ENCODE results near the gene TEF.

TEF gene

DNA sequence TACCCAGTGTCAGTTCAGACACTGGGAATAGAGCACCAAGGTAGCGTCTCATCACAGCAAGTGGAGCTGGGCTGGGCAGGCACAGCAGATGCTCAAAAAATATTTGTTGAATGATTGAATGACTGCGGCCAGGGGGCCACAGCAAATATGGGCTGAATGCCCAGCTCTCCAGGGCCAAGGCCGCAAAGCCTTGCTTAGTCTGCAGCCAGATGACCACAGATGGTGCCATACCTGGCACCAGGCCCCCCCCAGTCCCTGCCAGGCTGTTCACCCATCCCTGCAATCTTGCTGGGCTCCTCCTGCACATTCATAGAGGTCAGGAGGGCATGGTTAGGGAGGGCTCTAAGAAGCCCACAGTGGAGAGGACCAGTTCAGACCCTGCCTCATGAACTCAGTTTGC, 47.5 kb upstream of the TEF start:
- Histone ChIP-seq H3K4me2 (ENCODE audit: insufficient read depth, low read length, poor library complexity, severe bottlenecking) (no peak overlapping the region), H3K36me3 (replicated peaks in 1 of 2; ENCODE audit: control insufficient read depth in 2 of 2, insufficient read depth in 2 of 2, low read length in 2 of 2) (peaks cover 40 to 75% of the 10 kb centered on the region in 2 donors), H3K9me3 (replicated peaks in 1 of 2; ENCODE audit: control insufficient read depth in 2 of 2, insufficient read depth in 1 of 2, low read depth in 1 of 2, low read length in 2 of 2) (no peaks in the 10 kb centered on the region), H2AK5ac (ENCODE audit: low read depth, low read length) (no peak overlapping the region), H2BK120ac (ENCODE audit: low read depth, low read length) (no peak overlapping the region), H2BK12ac (ENCODE audit: low read length) (no peak overlapping the region), H4K91ac (ENCODE audit: low read depth, low read length, poor library complexity) (no peak overlapping the region), H3K4me3 (ENCODE audit: low read length in 2 of 2) (no peak overlapping the region), H3K9ac (ENCODE audit: low read depth, low read length, poor library complexity) (peak overlapping the region; percentile 21), H2BK15ac (ENCODE audit: low read length) (no peak overlapping the region), H2AFZ (ENCODE audit: low read length) (no peak overlapping the region), H3K18ac (ENCODE audit: low read length) (no peak overlapping the region), H4K8ac (ENCODE audit: low read depth, low read length) (no peak overlapping the region), H2BK5ac (ENCODE audit: low read length) (no peak overlapping the region), H3K23ac (ENCODE audit: low read depth, low read length, poor library complexity) (no peak overlapping the region), H3K27me3 (ENCODE audit: control insufficient read depth in 3 of 3, insufficient read depth in 3 of 3, low read depth in 1 of 3, low read length in 3 of 3) (no peaks in the 10 kb centered on the region), H3K14ac (ENCODE audit: low read length) (no peak overlapping the region), H3K4me1 (ENCODE audit: control insufficient read depth in 2 of 2, insufficient read depth in 1 of 2, low read depth in 1 of 2, low read length in 2 of 2) (no peaks in the 10 kb centered on the region), H3K27ac (replicated peaks; ENCODE audit: low read length) (no peak overlapping the region), H3K4ac (ENCODE audit: low read length) (no peak overlapping the region), H3K79me1 (ENCODE audit: low read depth, low read length) (peaks cover 3% of the 10 kb centered on the region)
- no peak for DNase-seq (ENCODE audit: low spot score)
- no CpG with 5 or more reads among the region's 3 CpGs for WGBS, 2 donors (ENCODE audit: extremely low coverage in 2 of 2, insufficient read length in 2 of 2, insufficient replicate concordance in 1 of 2)

DNA sequence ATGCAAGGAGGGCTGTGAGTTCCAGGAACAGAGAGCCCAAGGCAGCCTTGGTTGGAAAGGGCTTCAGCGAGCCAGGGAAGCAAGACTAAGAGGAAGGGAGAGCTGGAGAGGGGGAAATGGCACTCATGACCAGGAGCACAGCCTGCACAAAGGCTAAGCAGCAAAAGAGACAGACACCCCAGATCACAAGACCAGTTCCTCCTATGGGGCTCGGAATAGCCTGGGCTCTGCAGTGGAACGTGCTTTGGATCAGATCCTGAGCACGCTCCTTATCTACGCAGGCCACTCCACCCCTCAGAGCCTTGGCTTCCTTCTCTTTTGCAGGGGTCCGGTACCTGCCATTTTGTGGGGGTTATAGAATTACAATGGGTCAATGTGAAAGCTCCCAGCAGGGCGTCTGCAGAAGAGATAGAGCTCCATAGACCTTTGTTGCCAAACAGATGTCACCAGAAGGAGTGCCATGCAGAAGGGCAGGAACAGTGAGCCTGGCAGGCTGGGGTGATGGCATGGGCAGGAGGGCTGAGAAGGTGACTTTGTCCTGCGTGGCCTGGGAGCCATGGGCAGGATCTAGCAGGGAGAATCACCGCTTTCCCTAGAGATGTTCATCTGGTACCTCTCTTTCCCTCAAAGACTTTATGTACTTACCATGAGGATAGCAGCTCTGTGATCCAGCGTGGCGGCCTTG, 46.6 kb upstream of the TEF start:
- Histone ChIP-seq H2AFZ (ENCODE audit: low read length) (no peak overlapping the region), H2BK12ac (ENCODE audit: low read length) (no peak overlapping the region), H3K4me1 (ENCODE audit: control insufficient read depth in 2 of 2, insufficient read depth in 1 of 2, low read depth in 1 of 2, low read length in 2 of 2) (no peaks in the 10 kb centered on the region), H3K4me2 (ENCODE audit: insufficient read depth, low read length, poor library complexity, severe bottlenecking) (no peak overlapping the region), H3K4me3 (ENCODE audit: low read length in 2 of 2) (no peak overlapping the region), H3K27ac (replicated peaks; ENCODE audit: low read length) (no peak overlapping the region), H3K4ac (ENCODE audit: low read length) (no peak overlapping the region), H3K9ac (ENCODE audit: low read depth, low read length, poor library complexity) (no peak overlapping the region), H3K79me1 (ENCODE audit: low read depth, low read length) (peaks cover 3% of the 10 kb centered on the region), H3K18ac (ENCODE audit: low read length) (no peak overlapping the region), H2BK120ac (ENCODE audit: low read depth, low read length) (no peak overlapping the region), H3K27me3 (ENCODE audit: control insufficient read depth in 3 of 3, insufficient read depth in 3 of 3, low read depth in 1 of 3, low read length in 3 of 3) (no peaks in the 10 kb centered on the region), H3K9me3 (replicated peaks in 1 of 2; ENCODE audit: control insufficient read depth in 2 of 2, insufficient read depth in 1 of 2, low read depth in 1 of 2, low read length in 2 of 2) (no peaks in the 10 kb centered on the region), H2AK5ac (ENCODE audit: low read depth, low read length) (no peak overlapping the region), H2BK5ac (ENCODE audit: low read length) (no peak overlapping the region), H4K91ac (ENCODE audit: low read depth, low read length, poor library complexity) (no peak overlapping the region), H3K36me3 (replicated peaks in 1 of 2; ENCODE audit: control insufficient read depth in 2 of 2, insufficient read depth in 2 of 2, low read length in 2 of 2) (peaks cover 35 to 74% of the 10 kb centered on the region in 2 donors), H3K14ac (ENCODE audit: low read length) (no peak overlapping the region), H2BK15ac (ENCODE audit: low read length) (no peak overlapping the region), H3K23ac (ENCODE audit: low read depth, low read length, poor library complexity) (no peak overlapping the region), H4K8ac (ENCODE audit: low read depth, low read length) (no peak overlapping the region)
- WGBS, 2 donors (ENCODE audit: extremely low coverage in 2 of 2, insufficient read length in 2 of 2, insufficient replicate concordance in 1 of 2), result no CpG with 5 or more reads among the region's 11 CpGs
- DNase-seq (ENCODE audit: low spot score), result no peak

DNA sequence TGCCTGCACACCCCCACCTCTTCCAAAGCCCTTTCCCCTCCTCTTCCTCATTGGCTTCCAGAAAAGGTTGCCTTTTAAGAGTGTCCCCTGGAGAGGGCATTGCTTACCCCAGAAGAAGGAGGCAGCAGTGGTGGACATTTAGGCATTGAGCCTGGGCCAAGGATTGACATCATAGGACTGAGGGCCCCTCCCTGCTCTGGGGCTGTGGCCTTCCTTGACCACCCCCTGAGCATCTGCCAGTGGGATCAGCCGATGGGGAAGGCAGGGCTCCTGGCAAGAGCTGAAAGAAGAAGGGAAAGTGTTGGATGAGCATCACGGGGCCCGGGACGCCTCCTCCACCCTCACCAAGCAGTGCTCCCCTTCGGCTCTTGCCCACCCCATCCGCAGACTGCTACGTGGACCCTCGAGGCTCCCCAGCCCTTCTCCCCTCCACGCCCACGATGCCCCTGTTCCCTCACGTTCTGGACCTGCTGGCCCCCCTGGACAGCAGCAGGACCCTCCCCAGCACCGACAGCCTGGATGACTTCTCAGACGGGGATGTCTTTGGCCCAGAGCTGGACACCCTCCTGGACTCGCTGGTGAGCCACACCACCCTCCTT, 43.0 kb upstream of the TEF start:
- no peak overlapping the region for H3K4ac ChIP-seq (ENCODE audit: low read length)
- no CpG with 5 or more reads among the region's 14 CpGs for WGBS, 2 donors (ENCODE audit: extremely low coverage in 2 of 2, insufficient read length in 2 of 2, insufficient replicate concordance in 1 of 2)

DNA sequence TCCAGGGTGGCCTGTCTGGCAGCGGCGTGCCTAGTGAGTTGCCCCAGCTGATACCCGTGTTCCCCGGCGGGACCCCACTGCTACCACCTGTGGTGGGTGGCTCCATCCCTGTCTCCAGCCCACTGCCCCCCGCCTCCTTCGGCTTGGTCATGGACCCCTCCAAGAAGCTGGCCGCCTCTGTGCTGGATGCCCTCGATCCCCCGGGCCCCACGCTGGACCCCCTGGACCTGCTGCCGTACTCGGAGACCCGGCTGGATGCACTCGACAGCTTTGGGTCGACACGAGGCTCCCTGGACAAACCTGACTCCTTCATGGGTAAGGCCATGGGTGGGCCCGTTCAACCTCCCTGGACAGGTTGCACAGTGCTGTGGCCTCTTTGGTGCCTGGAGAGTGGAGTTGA, 41.9 kb upstream of the TEF start:
- no CpG with 5 or more reads among the region's 18 CpGs for WGBS, 2 donors (ENCODE audit: extremely low coverage in 2 of 2, insufficient read length in 2 of 2, insufficient replicate concordance in 1 of 2)

More for the DNA sequence above, 43.0 kb upstream of the TEF start:
- no peak overlapping the region for H3K4me3 ChIP-seq (ENCODE audit: low read length in 2 of 2)
- no peak overlapping the region for H2BK12ac ChIP-seq (ENCODE audit: low read length)
- H4K91ac ChIP-seq (ENCODE audit: low read depth, low read length, poor library complexity), result no peak overlapping the region
- H3K4me2 ChIP-seq (ENCODE audit: insufficient read depth, low read length, poor library complexity, severe bottlenecking), result no peak overlapping the region
- H2BK15ac ChIP-seq (ENCODE audit: low read length), result no peak overlapping the region
- H3K36me3 ChIP-seq (replicated peaks in 1 of 2; ENCODE audit: control insufficient read depth in 2 of 2, insufficient read depth in 2 of 2, low read length in 2 of 2), result peaks cover 29 to 75% of the 10 kb centered on the region in 2 donors
- H2AFZ ChIP-seq (ENCODE audit: low read length), result no peak overlapping the region
- no peak overlapping the region for H4K8ac ChIP-seq (ENCODE audit: low read depth, low read length)
- H3K27ac ChIP-seq (replicated peaks; ENCODE audit: low read length), result no peak overlapping the region
- peaks cover 4% of the 10 kb centered on the region for H3K79me1 ChIP-seq (ENCODE audit: low read depth, low read length)
- DNase-seq (ENCODE audit: low spot score), result no peak
- no peak overlapping the region for H3K23ac ChIP-seq (ENCODE audit: low read depth, low read length, poor library complexity)
- H2BK5ac ChIP-seq (ENCODE audit: low read length), result no peak overlapping the region
- no peaks in the 10 kb centered on the region for H3K4me1 ChIP-seq (ENCODE audit: control insufficient read depth in 2 of 2, insufficient read depth in 1 of 2, low read depth in 1 of 2, low read length in 2 of 2)
- H3K14ac ChIP-seq (ENCODE audit: low read length), result peak overlapping the region; percentile 84
- H2BK120ac ChIP-seq (ENCODE audit: low read depth, low read length), result no peak overlapping the region
- H3K9ac ChIP-seq (ENCODE audit: low read depth, low read length, poor library complexity), result peak overlapping the region; percentile 66
- H3K18ac ChIP-seq (ENCODE audit: low read length), result peak overlapping the region; percentile 35
- no peak overlapping the region for H2AK5ac ChIP-seq (ENCODE audit: low read depth, low read length)
- H3K27me3 ChIP-seq (ENCODE audit: control insufficient read depth in 3 of 3, insufficient read depth in 3 of 3, low read depth in 1 of 3, low read length in 3 of 3), result no peaks in the 10 kb centered on the region
- no peaks in the 10 kb centered on the region for H3K9me3 ChIP-seq (replicated peaks in 1 of 2; ENCODE audit: control insufficient read depth in 2 of 2, insufficient read depth in 1 of 2, low read depth in 1 of 2, low read length in 2 of 2)

More for the DNA sequence above, 41.9 kb upstream of the TEF start:
- H2BK120ac ChIP-seq (ENCODE audit: low read depth, low read length), result no peak overlapping the region
- H3K4me2 ChIP-seq (ENCODE audit: insufficient read depth, low read length, poor library complexity, severe bottlenecking), result no peak overlapping the region
- no peak overlapping the region for H4K91ac ChIP-seq (ENCODE audit: low read depth, low read length, poor library complexity)
- no peak overlapping the region for H3K18ac ChIP-seq (ENCODE audit: low read length)
- no peak overlapping the region for H3K4me3 ChIP-seq (ENCODE audit: low read length in 2 of 2)
- H3K9me3 ChIP-seq (replicated peaks in 1 of 2; ENCODE audit: control insufficient read depth in 2 of 2, insufficient read depth in 1 of 2, low read depth in 1 of 2, low read length in 2 of 2), result no peaks in the 10 kb centered on the region
- no peak overlapping the region for H2AK5ac ChIP-seq (ENCODE audit: low read depth, low read length)
- no peak overlapping the region for H2BK15ac ChIP-seq (ENCODE audit: low read length)
- H2AFZ ChIP-seq (ENCODE audit: low read length), result no peak overlapping the region
- H2BK12ac ChIP-seq (ENCODE audit: low read length), result no peak overlapping the region
- H4K8ac ChIP-seq (ENCODE audit: low read depth, low read length), result no peak overlapping the region
- no peak overlapping the region for H3K23ac ChIP-seq (ENCODE audit: low read depth, low read length, poor library complexity)
- H3K14ac ChIP-seq (ENCODE audit: low read length), result no peak overlapping the region
- peaks cover 29 to 75% of the 10 kb centered on the region in 2 donors for H3K36me3 ChIP-seq (replicated peaks in 1 of 2; ENCODE audit: control insufficient read depth in 2 of 2, insufficient read depth in 2 of 2, low read length in 2 of 2)
- H3K79me1 ChIP-seq (ENCODE audit: low read depth, low read length), result peaks cover 2% of the 10 kb centered on the region
- H2BK5ac ChIP-seq (ENCODE audit: low read length), result no peak overlapping the region
- H3K27me3 ChIP-seq (ENCODE audit: control insufficient read depth in 3 of 3, insufficient read depth in 3 of 3, low read depth in 1 of 3, low read length in 3 of 3), result no peaks in the 10 kb centered on the region
- H3K27ac ChIP-seq (replicated peaks; ENCODE audit: low read length), result no peak overlapping the region
- no peak for DNase-seq (ENCODE audit: low spot score)
- no peaks in the 10 kb centered on the region for H3K4me1 ChIP-seq (ENCODE audit: control insufficient read depth in 2 of 2, insufficient read depth in 1 of 2, low read depth in 1 of 2, low read length in 2 of 2)
- H3K4ac ChIP-seq (ENCODE audit: low read length), result no peak overlapping the region
- H3K9ac ChIP-seq (ENCODE audit: low read depth, low read length, poor library complexity), result no peak overlapping the region

Data from neuronal stem cell (in vitro differentiated cells).